NCI-H1417 (cell line): Measurements from ENCODE around the gene VWA1.
"Not testable (repeated sequence)": the region's sequence is repeated elsewhere in the genome, so short reads cannot be mapped to it uniquely, and the experiment has no call there.

Experiments used
- DNase-seq, 3 experiments: peaks; one replicate each; lab custom pipeline; 2025; lab: John Stamatoyannopoulos, UW

VWA1 gene

GRCh38 chr1:1403653-1404052 is 31.8 kb upstream of the VWA1 start:
- DNase-seq, result no peak

- DNase-seq, result peak in 1 of 3 experiments; percentile 30
These were observed 29.2 kb upstream of the VWA1 start for GRCh38 chr1:1406101-1406820.

GRCh38 chr1:1406821-1407635 is 28.5 kb upstream of the VWA1 start, which contains the start of gene MRPL20:
TSS of gene MRPL20 (minus strand) at chr1:1407293. CDS start at chr1:1407217, 76 bp downstream.
- DNase-seq, result peak; percentile 91 to 95 (median 93)

- DNase-seq, result peak in 1 of 3 experiments; percentile 54
These were observed 27.7 kb upstream of the VWA1 start for GRCh38 chr1:1407636-1408318.

- DNase-seq, result not testable (repeated sequence)
These were observed 25.3 kb upstream of the VWA1 start for GRCh38 chr1:1410238-1410637.

- no peak for DNase-seq
These were observed 23.9 kb upstream of the VWA1 start for GRCh38 chr1:1411626-1412025.

GRCh38 chr1:1412311-1412902 is 23.1 kb upstream of the VWA1 start:
- not testable (repeated sequence) for DNase-seq

GRCh38 chr1:1415751-1416150 is 19.7 kb upstream of the VWA1 start:
- DNase-seq, result no peak

GRCh38 chr1:1417396-1417795 is 18.1 kb upstream of the VWA1 start:
- not testable (repeated sequence) for DNase-seq

- DNase-seq, result not testable (repeated sequence)
These were observed 17.5 kb upstream of the VWA1 start for GRCh38 chr1:1417825-1418463.

- DNase-seq, result no peak
These were observed 16.8 kb upstream of the VWA1 start for GRCh38 chr1:1418464-1419362.

- DNase-seq, result no peak
These were observed 16.1 kb upstream of the VWA1 start for GRCh38 chr1:1419363-1419812.

- DNase-seq, result peak in 1 of 3 experiments; percentile 36
These were observed 15.5 kb upstream of the VWA1 start for GRCh38 chr1:1419813-1420653.

GRCh38 chr1:1420654-1421141 is 14.8 kb upstream of the VWA1 start:
- DNase-seq, result no peak

GRCh38 chr1:1421147-1421906 is 14.2 kb upstream of the VWA1 start, which contains the start of gene ANKRD65:
TSS of gene ANKRD65 (minus strand) at chr1:1421276. CDS start at chr1:1421005, 271 bp downstream.
- peak; percentile 25 to 97 (median 92) for DNase-seq

GRCh38 chr1:1421907-1422464 is 13.5 kb upstream of the VWA1 start:
- peak in 1 of 3 experiments; percentile 47 for DNase-seq

GRCh38 chr1:1422465-1423244 is 12.8 kb upstream of the VWA1 start:
- no peak for DNase-seq
